Measurements from ENCODE around the gene PADI1.

The PADI1 gene

DNA sequence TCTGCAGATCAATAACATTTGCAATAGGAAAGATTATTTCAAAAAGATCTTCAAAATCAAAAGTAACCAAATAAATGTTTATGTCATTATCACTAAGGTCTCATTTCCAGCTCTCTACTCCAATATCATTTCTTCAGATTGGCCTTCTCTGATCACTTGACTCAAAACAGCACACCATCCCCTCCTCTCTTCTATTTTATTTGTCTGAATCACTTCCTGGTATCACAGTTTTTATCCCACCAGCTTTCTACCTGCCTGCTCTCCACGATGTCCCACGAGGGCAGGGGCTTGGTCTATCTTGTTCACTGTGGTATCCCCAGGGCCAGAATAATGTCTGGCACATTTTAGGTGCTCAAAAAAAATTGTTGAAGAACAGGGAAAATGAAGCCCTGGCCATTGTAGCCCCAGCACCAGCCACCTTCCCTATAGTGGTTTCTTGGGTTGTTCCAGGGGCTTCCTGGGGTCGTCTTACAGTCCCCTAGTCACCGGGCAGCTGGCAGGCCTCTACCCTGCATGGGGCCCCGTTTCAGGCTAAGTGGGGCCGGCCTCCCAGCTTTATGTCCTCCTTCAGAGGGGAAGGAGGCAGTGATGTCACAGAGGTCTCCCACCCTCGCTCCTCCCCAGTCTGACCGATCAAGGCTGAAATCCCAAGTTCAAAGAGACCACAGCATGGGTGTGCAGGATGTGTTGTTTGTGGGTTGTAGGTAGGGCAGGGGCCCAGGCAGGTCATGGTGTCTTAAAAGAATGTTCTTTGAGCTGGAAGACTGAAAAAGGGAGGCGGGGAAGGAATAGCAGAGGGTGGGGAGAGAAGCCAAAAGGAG lies 3.5 kb upstream of the PADI1 start:
- ChIA-PET POLR2A (no interaction called here), CTCF (no interaction called here)

DNA sequence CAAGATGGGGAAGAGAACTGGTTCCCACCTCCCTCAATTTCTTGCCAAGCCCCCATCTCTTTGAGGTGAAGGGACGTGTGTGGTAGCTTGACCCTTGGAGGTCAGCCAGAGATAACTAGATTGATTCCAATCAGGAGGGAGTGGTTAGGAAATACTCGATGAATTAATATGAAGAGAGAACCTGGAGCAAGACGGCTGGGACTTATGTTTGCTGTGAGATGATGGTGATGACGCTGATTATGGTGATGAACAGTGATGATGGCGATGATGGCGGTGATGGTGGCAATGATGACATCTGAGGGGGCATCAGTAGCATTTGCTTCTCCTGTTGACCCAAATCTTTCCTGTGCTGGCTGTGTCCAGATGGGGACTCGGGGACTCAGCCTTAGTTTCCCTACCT lies 724 bp downstream of the PADI1 start:
- POLR2A ChIA-PET, result no interaction called here
- no peaks in the 10 kb centered on the region for H3K9me3 ChIP-seq (ENCODE audit: control insufficient read depth, insufficient read depth, low read depth, low read length)
- no peaks in the 10 kb centered on the region; the same call in 1 of the 2 replicates for H3K4me1 ChIP-seq (ENCODE audit: control insufficient read depth, insufficient read depth, low read length)
- H3K27ac ChIP-seq (ENCODE audit: extremely low read depth, low read depth, low read length), result no peak overlapping the region
- H3K4me3 ChIP-seq (ENCODE audit: low read depth, low read length), result no peak overlapping the region
- CTCF ChIA-PET, result no interaction called here
- no peaks in the 10 kb centered on the region for H3K36me3 ChIP-seq (ENCODE audit: control insufficient read depth in 2 of 2, insufficient read depth in 1 of 2, low read length in 2 of 2)
- TF ChIP-seq, protein P1, sequence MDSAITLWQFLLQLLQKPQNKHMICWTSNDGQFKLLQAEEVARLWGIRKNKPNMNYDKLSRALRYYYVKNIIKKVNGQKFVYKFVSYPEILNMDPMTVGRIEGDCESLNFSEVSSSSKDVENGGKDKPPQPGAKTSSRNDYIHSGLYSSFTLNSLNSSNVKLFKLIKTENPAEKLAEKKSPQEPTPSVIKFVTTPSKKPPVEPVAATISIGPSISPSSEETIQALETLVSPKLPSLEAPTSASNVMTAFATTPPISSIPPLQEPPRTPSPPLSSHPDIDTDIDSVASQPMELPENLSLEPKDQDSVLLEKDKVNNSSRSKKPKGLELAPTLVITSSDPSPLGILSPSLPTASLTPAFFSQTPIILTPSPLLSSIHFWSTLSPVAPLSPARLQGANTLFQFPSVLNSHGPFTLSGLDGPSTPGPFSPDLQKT (IDR thresholded peaks at IDR 0.05; ENCODE audit: borderline replicate concordance, low read depth, low read length), result no peak
- TF ChIP-seq ZNF394 (tag by site-specific recombination; IDR thresholded peaks at IDR 0.05; ENCODE audit: borderline replicate concordance) (no peak), ZNF548 (tag by site-specific recombination; IDR thresholded peaks at IDR 0.05) (no peak), ZNF292 (tag by site-specific recombination; IDR thresholded peaks at IDR 0.05; ENCODE audit: borderline replicate concordance, low read depth) (no peak), ZNF626 (tag by site-specific recombination; IDR thresholded peaks at IDR 0.05) (no peak), GLI4 (tag by site-specific recombination; IDR thresholded peaks at IDR 0.05) (no peak), ZNF571 (tag by site-specific recombination; IDR thresholded peaks at IDR 0.05) (no peak), ZNF747 (tag by site-specific recombination; IDR thresholded peaks at IDR 0.05) (no peak), ZNF843 (tag by site-specific recombination; IDR thresholded peaks at IDR 0.05) (no peak), ZNF221 (tag by site-specific recombination; IDR thresholded peaks at IDR 0.05; ENCODE audit: borderline replicate concordance) (no peak), REPIN1 (tag by site-specific recombination; IDR thresholded peaks at IDR 0.05; ENCODE audit: low read depth) (no peak), ZNF473 (tag by site-specific recombination; IDR thresholded peaks at IDR 0.05) (no peak), MEIS1 (CRISPR knock-in tag; IDR thresholded peaks at IDR 0.05; ENCODE audit: borderline replicate concordance) (no peak), EGR2 (tag by site-specific recombination; IDR thresholded peaks at IDR 0.05; ENCODE audit: low read depth) (no peak)
- TF ChIP-seq, protein P2, sequence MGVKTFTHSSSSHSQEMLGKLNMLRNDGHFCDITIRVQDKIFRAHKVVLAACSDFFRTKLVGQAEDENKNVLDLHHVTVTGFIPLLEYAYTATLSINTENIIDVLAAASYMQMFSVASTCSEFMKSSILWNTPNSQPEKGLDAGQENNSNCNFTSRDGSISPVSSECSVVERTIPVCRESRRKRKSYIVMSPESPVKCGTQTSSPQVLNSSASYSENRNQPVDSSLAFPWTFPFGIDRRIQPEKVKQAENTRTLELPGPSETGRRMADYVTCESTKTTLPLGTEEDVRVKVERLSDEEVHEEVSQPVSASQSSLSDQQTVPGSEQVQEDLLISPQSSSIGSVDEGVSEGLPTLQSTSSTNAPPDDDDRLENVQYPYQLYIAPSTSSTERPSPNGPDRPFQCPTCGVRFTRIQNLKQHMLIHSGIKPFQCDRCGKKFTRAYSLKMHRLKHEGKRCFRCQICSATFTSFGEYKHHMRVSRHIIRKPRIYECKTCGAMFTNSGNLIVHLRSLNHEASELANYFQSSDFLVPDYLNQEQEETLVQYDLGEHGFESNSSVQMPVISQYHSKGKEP (tag by site-specific recombination; IDR thresholded peaks at IDR 0.05), result no peak
- TF ChIP-seq, protein P3, sequence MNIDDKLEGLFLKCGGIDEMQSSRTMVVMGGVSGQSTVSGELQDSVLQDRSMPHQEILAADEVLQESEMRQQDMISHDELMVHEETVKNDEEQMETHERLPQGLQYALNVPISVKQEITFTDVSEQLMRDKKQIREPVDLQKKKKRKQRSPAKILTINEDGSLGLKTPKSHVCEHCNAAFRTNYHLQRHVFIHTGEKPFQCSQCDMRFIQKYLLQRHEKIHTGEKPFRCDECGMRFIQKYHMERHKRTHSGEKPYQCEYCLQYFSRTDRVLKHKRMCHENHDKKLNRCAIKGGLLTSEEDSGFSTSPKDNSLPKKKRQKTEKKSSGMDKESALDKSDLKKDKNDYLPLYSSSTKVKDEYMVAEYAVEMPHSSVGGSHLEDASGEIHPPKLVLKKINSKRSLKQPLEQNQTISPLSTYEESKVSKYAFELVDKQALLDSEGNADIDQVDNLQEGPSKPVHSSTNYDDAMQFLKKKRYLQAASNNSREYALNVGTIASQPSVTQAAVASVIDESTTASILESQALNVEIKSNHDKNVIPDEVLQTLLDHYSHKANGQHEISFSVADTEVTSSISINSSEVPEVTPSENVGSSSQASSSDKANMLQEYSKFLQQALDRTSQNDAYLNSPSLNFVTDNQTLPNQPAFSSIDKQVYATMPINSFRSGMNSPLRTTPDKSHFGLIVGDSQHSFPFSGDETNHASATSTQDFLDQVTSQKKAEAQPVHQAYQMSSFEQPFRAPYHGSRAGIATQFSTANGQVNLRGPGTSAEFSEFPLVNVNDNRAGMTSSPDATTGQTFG (tag by site-specific recombination; IDR thresholded peaks at IDR 0.05; ENCODE audit: borderline replicate concordance), result no peak

More for the DNA sequence above, 3.5 kb upstream of the PADI1 start:
- no peaks in the 10 kb centered on the region for H3K9me3 ChIP-seq (ENCODE audit: control insufficient read depth, insufficient read depth, low read depth, low read length)
- TF ChIP-seq GLIS1 (tag by site-specific recombination; IDR thresholded peaks at IDR 0.05) (peak; percentile 61; the same call in 1 of the 2 replicates), ZNF175 (tag by site-specific recombination; IDR thresholded peaks at IDR 0.05) (no peak), ZNF558 (tag by site-specific recombination; IDR thresholded peaks at IDR 0.05) (no peak), KLF8 (tag by site-specific recombination; IDR thresholded peaks at IDR 0.05) (no peak), ZNF629 (tag by site-specific recombination; IDR thresholded peaks at IDR 0.05) (no peak), ZNF701 (tag by site-specific recombination; IDR thresholded peaks at IDR 0.05) (no peak), ZNF248 (tag by site-specific recombination; IDR thresholded peaks at IDR 0.05) (no peak), ZFHX2 (tag by site-specific recombination; conservative IDR thresholded peaks at IDR 0.05) (0 out of 2 replicates have a peak, but pooled peaks have one; percentile 12), SALL2 (tag by site-specific recombination; IDR thresholded peaks at IDR 0.05; ENCODE audit: borderline replicate concordance) (no peak), ZNF140 (tag by site-specific recombination; IDR thresholded peaks at IDR 0.05) (no peak), ZBTB8A (tag by site-specific recombination; IDR thresholded peaks at IDR 0.05) (no peak), ZNF664 (tag by site-specific recombination; IDR thresholded peaks at IDR 0.05) (no peak), ZNF501 (tag by site-specific recombination; IDR thresholded peaks at IDR 0.05) (no peak)
- TF ChIP-seq, protein P4, sequence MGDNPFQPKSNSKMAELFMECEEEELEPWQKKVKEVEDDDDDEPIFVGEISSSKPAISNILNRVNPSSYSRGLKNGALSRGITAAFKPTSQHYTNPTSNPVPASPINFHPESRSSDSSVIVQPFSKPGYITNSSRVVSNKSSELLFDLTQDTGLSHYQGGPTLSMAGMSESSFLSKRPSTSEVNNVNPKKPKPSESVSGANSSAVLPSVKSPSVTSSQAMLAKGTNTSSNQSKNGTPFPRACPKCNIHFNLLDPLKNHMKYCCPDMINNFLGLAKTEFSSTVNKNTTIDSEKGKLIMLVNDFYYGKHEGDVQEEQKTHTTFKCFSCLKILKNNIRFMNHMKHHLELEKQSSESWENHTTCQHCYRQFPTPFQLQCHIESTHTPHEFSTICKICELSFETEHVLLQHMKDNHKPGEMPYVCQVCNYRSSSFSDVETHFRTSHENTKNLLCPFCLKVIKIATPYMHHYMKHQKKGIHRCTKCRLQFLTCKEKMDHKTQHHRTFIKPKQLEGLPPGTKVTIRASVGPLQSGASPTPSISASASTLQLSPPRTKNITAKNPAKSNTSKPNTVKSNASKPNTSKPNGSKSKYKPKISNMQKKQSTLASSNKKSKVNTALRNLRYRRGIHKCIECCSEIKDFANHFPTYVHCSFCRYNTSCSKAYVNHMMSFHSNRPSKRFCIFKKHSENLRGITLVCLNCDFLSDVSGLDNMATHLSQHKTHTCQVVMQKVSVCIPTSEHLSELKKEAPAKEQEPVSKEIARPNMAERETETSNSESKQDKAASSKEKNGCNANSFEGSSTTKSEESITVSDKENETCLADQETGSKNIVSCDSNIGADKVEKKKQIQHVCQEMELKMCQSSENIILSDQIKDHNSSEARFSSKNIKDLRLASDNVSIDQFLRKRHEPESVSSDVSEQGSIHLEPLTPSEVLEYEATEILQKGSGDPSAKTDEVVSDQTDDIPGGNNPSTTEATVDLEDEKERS (tag by site-specific recombination; IDR thresholded peaks at IDR 0.05), result no peak
- TF ChIP-seq, protein P5, sequence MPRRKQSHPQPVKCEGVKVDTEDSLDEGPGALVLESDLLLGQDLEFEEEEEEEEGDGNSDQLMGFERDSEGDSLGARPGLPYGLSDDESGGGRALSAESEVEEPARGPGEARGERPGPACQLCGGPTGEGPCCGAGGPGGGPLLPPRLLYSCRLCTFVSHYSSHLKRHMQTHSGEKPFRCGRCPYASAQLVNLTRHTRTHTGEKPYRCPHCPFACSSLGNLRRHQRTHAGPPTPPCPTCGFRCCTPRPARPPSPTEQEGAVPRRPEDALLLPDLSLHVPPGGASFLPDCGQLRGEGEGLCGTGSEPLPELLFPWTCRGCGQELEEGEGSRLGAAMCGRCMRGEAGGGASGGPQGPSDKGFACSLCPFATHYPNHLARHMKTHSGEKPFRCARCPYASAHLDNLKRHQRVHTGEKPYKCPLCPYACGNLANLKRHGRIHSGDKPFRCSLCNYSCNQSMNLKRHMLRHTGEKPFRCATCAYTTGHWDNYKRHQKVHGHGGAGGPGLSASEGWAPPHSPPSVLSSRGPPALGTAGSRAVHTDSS (tag by site-specific recombination; IDR thresholded peaks at IDR 0.05), result no peak
- H3K36me3 ChIP-seq (ENCODE audit: control insufficient read depth in 2 of 2, insufficient read depth in 1 of 2, low read length in 2 of 2), result no peaks in the 10 kb centered on the region
- no peak overlapping the region for H3K27ac ChIP-seq (ENCODE audit: extremely low read depth, low read depth, low read length)
- no peak overlapping the region for H3K4me3 ChIP-seq (ENCODE audit: low read depth, low read length)
- H3K4me1 ChIP-seq (ENCODE audit: control insufficient read depth, insufficient read depth, low read length), result no peaks in the 10 kb centered on the region

Data from HEK293 (cell line).